CD14-positive monocyte (primary cell): ENCODE results near the gene PHLDA2. TPM values are rescaled to one million over a fixed set of nuclear protein-coding genes. Genes with fewer than 3 reads are reported as not detected.

Experiments
- DNase-seq, 3 donors: peaks; one replicate each; pipeline ENCODE4 v3.0.0-alpha.2; 2011 to 2022
- H2AFZ ChIP-seq: 2 replicates; pipeline ENCODE4 v1.6.0; 2012; ENCODE audit warnings: mild to moderate bottlenecking, low read depth, low read length, inconsistent platforms; ENCODE audit not compliant: insufficient read depth, poor library complexity, severe bottlenecking
- H3K27ac ChIP-seq, 2 donors: 1 replicate in 1 of 2; 2 replicates in 1 of 2; pipeline ENCODE4 v1.5.1; 2012 to 2013; ENCODE audit warnings: low read length in 2 of 2, control low read depth in 1 of 2, inconsistent platforms in 1 of 2, low read depth in 1 of 2, mild to moderate bottlenecking in 1 of 2
- H3K27me3 ChIP-seq, 2 donors: one replicate each; pipeline versions ENCODE4 v1.6.0 to v1.6.1; 2011 to 2013; ENCODE audit warnings: low read length in 2 of 2; ENCODE audit not compliant: control insufficient read depth in 2 of 2, insufficient read depth in 2 of 2
- H3K36me3 ChIP-seq, 2 donors: replicated peaks in 1 of 2; 1 replicate in 1 of 2; 2 replicates in 1 of 2; pipeline versions ENCODE4 v1.5.1 to v1.6.1; 2012 to 2013; ENCODE audit warnings: low read length in 2 of 2, control low read depth in 1 of 2, inconsistent platforms in 1 of 2, mild to moderate bottlenecking in 1 of 2; ENCODE audit not compliant: insufficient read depth in 2 of 2, control insufficient read depth in 1 of 2
- H3K4me1 ChIP-seq, 2 donors: 1 replicate in 1 of 2; 2 replicates in 1 of 2; pipeline versions ENCODE4 v1.5.1 to v1.6.1; 2012 to 2013; ENCODE audit warnings: low read length in 2 of 2, control low read depth in 1 of 2, inconsistent platforms in 1 of 2, mild to moderate bottlenecking in 1 of 2, moderate library complexity in 1 of 2; ENCODE audit not compliant: insufficient read depth in 2 of 2, control insufficient read depth in 1 of 2
- H3K4me2 ChIP-seq: replicated peaks from 2 replicates; pipeline ENCODE3; 2012; ENCODE audit warnings: low read length, moderate library complexity, mild to moderate bottlenecking; ENCODE audit not compliant: poor library complexity, severe bottlenecking; ENCODE audit errors: extremely low read depth
- H3K4me3 ChIP-seq, 3 experiments: fragments of 200-600 bp in 1 of 3; sonication (generic) in 1 of 3; replicated peaks in 1 of 3; 1 replicate in 2 of 3; 2 replicates in 1 of 3; pipeline ENCODE4 v1.5.1; 2011 to 2013; ENCODE audit warnings: low read length in 3 of 3, mild to moderate bottlenecking in 3 of 3, control low read depth in 2 of 3, low read depth in 2 of 3, inconsistent platforms in 1 of 3, moderate library complexity in 1 of 3
- H3K79me2 ChIP-seq: 2 replicates; pipeline ENCODE4 v1.6.0; 2012; ENCODE audit warnings: mild to moderate bottlenecking, control low read depth, inconsistent platforms, low read length, moderate library complexity; ENCODE audit not compliant: insufficient read depth
- H3K9ac ChIP-seq: 2 replicates; pipeline ENCODE4 v1.6.0; 2017; ENCODE audit warnings: low read length, mild to moderate bottlenecking; ENCODE audit not compliant: insufficient read depth, poor library complexity, severe bottlenecking
- H3K9me3 ChIP-seq, 2 donors: replicated peaks in 1 of 2; 1 replicate in 1 of 2; 2 replicates in 1 of 2; pipeline versions ENCODE4 v1.5.1 to v1.6.1; 2012 to 2013; ENCODE audit warnings: low read length in 2 of 2, control low read depth in 1 of 2; ENCODE audit not compliant: control insufficient read depth in 1 of 2, insufficient read depth in 1 of 2
- H4K20me1 ChIP-seq: 2 replicates; pipeline ENCODE4 v1.6.0; 2012; ENCODE audit warnings: mild to moderate bottlenecking, low read length, control low read depth, moderate library complexity; ENCODE audit not compliant: insufficient read depth
- H3K27ac Mint-ChIP-seq, 7 donors: one replicate each; pipeline ENCODE4 v1.8.0; 2020; ENCODE audit warnings: mild to moderate bottlenecking in 7 of 7, mixed read lengths in 7 of 7, moderate library complexity in 6 of 7, inconsistent platforms in 2 of 7
- H3K27me3 Mint-ChIP-seq, 3 donors: one replicate each; pipeline ENCODE4 v1.8.0; 2021 to 2022; ENCODE audit warnings: low read depth in 3 of 3, mild to moderate bottlenecking in 3 of 3, mixed read lengths in 3 of 3, moderate library complexity in 3 of 3, inconsistent platforms in 1 of 3
- H3K36me3 Mint-ChIP-seq, 2 donors: one replicate each; pipeline ENCODE4 v1.8.0; 2020; ENCODE audit warnings: mixed read lengths in 2 of 2, inconsistent platforms in 1 of 2, mild to moderate bottlenecking in 1 of 2
- H3K4me1 Mint-ChIP-seq: one replicate; pipeline ENCODE4 v1.8.0; 2020; ENCODE audit warnings: mild to moderate bottlenecking, mixed read lengths
- H3K4me3 Mint-ChIP-seq, 2 donors: one replicate each; pipeline ENCODE4 v1.8.0; 2020; ENCODE audit warnings: mild to moderate bottlenecking in 2 of 2, mixed read lengths in 2 of 2, moderate library complexity in 1 of 2
- H3K9me3 Mint-ChIP-seq, 7 donors: one replicate each; pipeline ENCODE4 v1.8.0; 2020 to 2022; ENCODE audit warnings: mixed read lengths in 7 of 7, mild to moderate bottlenecking in 6 of 7, moderate library complexity in 6 of 7, inconsistent platforms in 2 of 7
- CTCF ChIP-seq: fragments of 200-600 bp; IDR thresholded peaks from one replicate; pipeline ENCODE4 v1.8.0; 2022; ENCODE audit warnings: antibody characterized with exemption, mild to moderate bottlenecking
- WGBS: methylation state at CpG from one replicate; pipeline ENCODE4 v1.1.5; 2013; ENCODE audit warnings: missing lambda C conversion rate; ENCODE audit not compliant: insufficient coverage; 5-methylcytosine and 5-hydroxymethylcytosine counted together
- intact Hi-C, 2 donors: fragments of 100-400 bp; cut with micrococcal nuclease; formaldehyde crosslinking; loops; one replicate each; pipeline versions ENCODE4 v1.15.0 to v1.15.1; 2023
- polyA plus RNA-seq, 3 donors: library from polyadenylated mRNA; depleted of rRNA in 1 of 3; unstranded in 2 of 3; stranded (reverse) in 1 of 3; fragments of 300-500 nt in 2 of 3; fragments of >200 nt in 1 of 3; fragmentation: Illumina TruSeq in 2 of 3; gene quantifications; 1 replicate in 2 of 3; 2 replicates in 1 of 3; pipeline ENCODE4 v1.2.3, GENCODE V29; 2012 to 2021

The PHLDA2 gene
- polyA plus RNA-seq, 3 donors: 2.6 to 54.5 (median 4.7) TPM

GRCh38 chr11:2945031-2945756 lies 16.0 kb upstream of the PHLDA2 start:
- Mint-ChIP-seq H3K27me3 (no peaks in the 10 kb centered on the region), H3K36me3 (peaks cover 49% of the 10 kb centered on the region in 2 donors), H3K4me1 (peaks cover 35% of the 10 kb centered on the region), H3K4me3 (peak overlapping the region; percentile 58 to 80), H3K27ac (peak overlapping the region; percentile 75 to 94 (median 89)), H3K9me3 (no peaks in the 10 kb centered on the region)
- Histone ChIP-seq H4K20me1 (peaks cover 8% of the 10 kb centered on the region), H3K9ac (peak overlapping the region; percentile 41), H3K4me3 (peak overlapping the region in 2 of 3 experiments; percentile 10 to 65), H3K9me3 (no peaks in the 10 kb centered on the region), H3K27ac (peak overlapping the region; percentile 50 to 76), H3K36me3 (peaks cover 33 to 34% of the 10 kb centered on the region in 2 donors), H3K4me1 (peaks cover 27 to 34% of the 10 kb centered on the region in 2 donors), H2AFZ (peak overlapping the region; percentile 31), H3K27me3 (no peaks in the 10 kb centered on the region), H3K4me2 (peak overlapping the region; percentile 72), H3K79me2 (no peaks in the 10 kb centered on the region)
- TF ChIP-seq CTCF: no peak
- WGBS: 2% methylated on average over 12 of the region's 16 CpGs
- peak; percentile 83 to 87 (median 84) for DNase-seq
- intact Hi-C loops: no loop called here

- Mint-ChIP-seq H3K27me3 (peaks cover 0 to 3% (median 2%) of the 10 kb centered on the region in 3 donors), H3K36me3 (peaks cover 42% of the 10 kb centered on the region in 2 donors), H3K27ac (peak overlapping the region; percentile 14 to 94 (median 87)), H3K9me3 (peaks cover 0 to 3% (median 0%) of the 10 kb centered on the region in 7 donors), H3K4me1 (peaks cover 39% of the 10 kb centered on the region), H3K4me3 (no peak overlapping the region)
- Histone ChIP-seq H3K4me1 (peaks cover 30 to 39% of the 10 kb centered on the region in 2 donors), H3K9ac (no peak overlapping the region), H3K27me3 (no peaks in the 10 kb centered on the region), H3K79me2 (no peaks in the 10 kb centered on the region), H3K4me2 (no peak overlapping the region), H3K4me3 (no peak overlapping the region), H4K20me1 (peaks cover 8% of the 10 kb centered on the region), H3K9me3 (no peaks in the 10 kb centered on the region), H3K27ac (no peak overlapping the region), H3K36me3 (peaks cover 26 to 27% of the 10 kb centered on the region in 2 donors), H2AFZ (no peak overlapping the region)
- 97% methylated on average over 21 of the region's 24 CpGs for WGBS
- intact Hi-C loops: no loop called here
- no peak for DNase-seq
- no peak for TF ChIP-seq CTCF
Observed at GRCh38 chr11:2944530-2944929, 15.3 kb upstream of the PHLDA2 start.
